Skeletal muscle satellite cell (primary cell): ENCODE measurements around the gene TIMM23. TPM values are rescaled to one million over a fixed set of nuclear protein-coding genes. Genes with fewer than 3 reads are reported as not detected.
"Not testable (repeated sequence)": the region's sequence is repeated elsewhere in the genome, so short reads cannot be mapped to it uniquely, and the experiment has no call there.

ENCODE experiments used
- H3K27me3 ChIP-seq: 2 replicates; pipeline ENCODE4 v1.7.0; 2013; ENCODE audit warnings: low read length; ENCODE audit not compliant: control insufficient read depth, insufficient read depth
- H3K36me3 ChIP-seq: 2 replicates; pipeline ENCODE4 v1.7.0; 2013; ENCODE audit warnings: mild to moderate bottlenecking, control low read depth, low read length; ENCODE audit not compliant: insufficient read depth
- H3K4me1 ChIP-seq: 2 replicates; pipeline ENCODE4 v1.7.0; 2013; ENCODE audit warnings: low read length; ENCODE audit not compliant: control insufficient read depth, insufficient read depth
- H3K4me2 ChIP-seq: 2 replicates; pipeline ENCODE4 v1.7.0; 2013; ENCODE audit warnings: mild to moderate bottlenecking, low read length
- H3K4me3 ChIP-seq: 2 replicates; pipeline ENCODE4 v1.7.0; 2013; ENCODE audit warnings: low read length
- H3K9ac ChIP-seq: 2 replicates; pipeline ENCODE4 v1.7.0; 2013; ENCODE audit warnings: mild to moderate bottlenecking, low read depth, low read length, moderate library complexity
- H3K9me3 ChIP-seq: replicated peaks from 2 replicates; pipeline ENCODE4 v1.7.0; 2013; ENCODE audit warnings: mild to moderate bottlenecking, control low read depth, low read length
- total RNA-seq: library from RNA; depleted of rRNA; stranded (reverse); fragments of >200 nt; gene quantifications from 2 replicates; pipeline ENCODE4 v1.2.3, GENCODE V29; 2012; rRNA removed

TIMM23 gene
- total RNA-seq, result 66.4 and 83.0 TPM in 2 replicates

GRCh38 chr10:45972106-45972812, at the start of gene TIMM23:
Gene TIMM23 (plus strand): TSS chr10:45972489. CDS start chr10:45972625, 136 bp downstream.
- not testable (repeated sequence) for H3K9me3 ChIP-seq, H3K4me1 ChIP-seq, H3K27me3 ChIP-seq, H3K36me3 ChIP-seq
- Histone ChIP-seq H3K4me2 (peak within 1 kb of the TSS; percentile 85), H3K4me3 (peak within 1 kb of the TSS; percentile 93), H3K9ac (peak within 1 kb of the TSS; percentile 91)

DNA sequence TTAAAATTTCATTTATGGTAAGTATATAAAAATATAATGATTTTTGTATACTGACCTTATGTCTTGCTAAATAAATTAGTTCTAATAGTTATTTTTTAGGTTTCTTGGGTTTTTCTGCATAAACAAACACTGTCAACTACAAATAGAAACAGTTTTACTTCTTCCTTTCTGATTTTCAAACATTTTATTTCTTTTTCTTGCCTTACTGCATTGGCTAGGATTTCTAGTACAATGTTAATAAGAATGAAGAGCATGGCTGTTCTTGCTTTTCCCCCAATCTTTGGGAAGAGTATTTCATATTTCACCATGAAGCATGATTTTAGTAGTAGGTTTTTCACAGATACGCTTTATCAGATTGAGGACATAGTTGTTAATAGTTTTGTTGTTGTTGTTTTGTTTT, 45.5 kb upstream of the TIMM23 start:
- not testable (repeated sequence) for H3K4me3 ChIP-seq, H3K4me1 ChIP-seq, H3K9ac ChIP-seq, H3K9me3 ChIP-seq, H3K4me2 ChIP-seq, H3K36me3 ChIP-seq, H3K27me3 ChIP-seq

- H3K9ac ChIP-seq, H3K4me3 ChIP-seq, H3K36me3 ChIP-seq, H3K27me3 ChIP-seq, H3K4me2 ChIP-seq, H3K4me1 ChIP-seq, H3K9me3 ChIP-seq: not testable (repeated sequence)
Observed at GRCh38 chr10:45931305-45931704, 41.0 kb upstream of the TIMM23 start.

DNA sequence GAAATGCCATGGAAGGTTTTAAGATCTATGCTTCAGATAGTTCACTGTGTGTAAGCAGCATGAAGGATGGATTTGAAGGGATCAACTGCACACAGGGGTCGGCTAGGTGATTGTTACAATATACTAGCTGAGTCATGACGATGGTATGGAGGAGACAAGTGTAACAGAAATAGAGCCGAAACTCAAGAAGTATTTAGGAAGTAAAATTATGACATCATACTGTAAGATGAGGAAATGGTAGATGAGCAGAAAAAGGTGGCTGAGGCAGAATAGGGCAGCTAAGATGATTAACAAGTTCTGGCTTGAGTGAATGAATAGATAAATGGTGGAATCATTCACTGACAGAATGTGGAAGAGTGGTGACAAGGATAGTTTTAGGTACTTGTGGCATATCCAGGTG, 37.5 kb upstream of the TIMM23 start:
- not testable (repeated sequence) for H3K4me2 ChIP-seq, H3K36me3 ChIP-seq, H3K9ac ChIP-seq, H3K4me3 ChIP-seq, H3K4me1 ChIP-seq, H3K27me3 ChIP-seq, H3K9me3 ChIP-seq

- H3K4me3 ChIP-seq, H3K36me3 ChIP-seq, H3K4me2 ChIP-seq, H3K9ac ChIP-seq, H3K4me1 ChIP-seq, H3K9me3 ChIP-seq, H3K27me3 ChIP-seq: not testable (repeated sequence)
Observed at GRCh38 chr10:45939176-45939697, 33.1 kb upstream of the TIMM23 start.

GRCh38 chr10:45941196-45941595, 31.1 kb upstream of the TIMM23 start:
- not testable (repeated sequence) for H3K4me3 ChIP-seq, H3K9me3 ChIP-seq, H3K9ac ChIP-seq, H3K36me3 ChIP-seq, H3K4me2 ChIP-seq, H3K27me3 ChIP-seq, H3K4me1 ChIP-seq

DNA sequence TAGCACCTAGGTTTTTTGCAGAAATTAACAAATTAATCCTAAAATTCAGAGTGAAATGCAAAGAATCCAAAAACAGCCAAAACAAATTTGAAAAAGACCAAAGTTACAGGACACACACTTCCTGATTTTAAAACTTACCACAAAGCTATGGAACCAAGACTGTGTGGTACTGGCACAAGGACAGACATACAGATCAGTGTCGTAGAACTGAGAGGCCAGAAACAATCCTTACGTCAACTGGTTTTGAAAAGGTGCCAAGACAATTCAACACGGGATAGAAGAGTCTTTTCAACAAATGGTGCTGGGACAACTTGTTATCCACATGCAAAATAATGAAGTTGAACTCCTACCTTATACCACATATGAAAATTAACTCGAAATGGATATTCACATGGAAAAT, 26.8 kb upstream of the TIMM23 start:
- H3K27me3 ChIP-seq, H3K4me3 ChIP-seq: not testable (repeated sequence)

GRCh38 chr10:45947363-45947762, 24.9 kb upstream of the TIMM23 start:
- H3K9me3 ChIP-seq, result not testable (repeated sequence)

More for the DNA sequence above, 26.8 kb upstream of the TIMM23 start:
- not testable (repeated sequence) for H3K4me1 ChIP-seq, H3K36me3 ChIP-seq, H3K9me3 ChIP-seq, H3K9ac ChIP-seq, H3K4me2 ChIP-seq

DNA sequence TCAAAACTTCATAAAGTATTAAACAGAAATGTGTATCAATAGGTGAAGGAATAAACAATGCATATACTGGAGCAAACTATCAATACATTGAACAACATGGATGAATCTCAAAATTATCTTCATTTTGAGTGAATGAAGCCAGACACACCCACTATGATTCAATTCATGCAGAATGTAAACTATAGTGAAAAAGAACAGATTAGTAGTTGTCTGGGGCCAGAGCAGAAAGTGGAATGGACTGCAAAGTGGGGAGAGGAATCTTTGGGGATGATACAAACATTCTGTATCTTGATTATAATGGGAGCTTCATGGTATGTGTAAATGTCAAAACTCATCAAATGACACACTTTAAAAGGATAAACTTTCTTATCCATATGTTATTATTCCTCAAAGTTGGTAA, 23.5 kb upstream of the TIMM23 start:
- H3K9ac ChIP-seq, H3K36me3 ChIP-seq, H3K4me3 ChIP-seq, H3K27me3 ChIP-seq, H3K4me2 ChIP-seq, H3K9me3 ChIP-seq, H3K4me1 ChIP-seq: not testable (repeated sequence)

More at GRCh38 chr10:45947363-45947762, 24.9 kb upstream of the TIMM23 start:
- not testable (repeated sequence) for H3K4me3 ChIP-seq, H3K9ac ChIP-seq, H3K4me2 ChIP-seq, H3K36me3 ChIP-seq, H3K27me3 ChIP-seq, H3K4me1 ChIP-seq

DNA sequence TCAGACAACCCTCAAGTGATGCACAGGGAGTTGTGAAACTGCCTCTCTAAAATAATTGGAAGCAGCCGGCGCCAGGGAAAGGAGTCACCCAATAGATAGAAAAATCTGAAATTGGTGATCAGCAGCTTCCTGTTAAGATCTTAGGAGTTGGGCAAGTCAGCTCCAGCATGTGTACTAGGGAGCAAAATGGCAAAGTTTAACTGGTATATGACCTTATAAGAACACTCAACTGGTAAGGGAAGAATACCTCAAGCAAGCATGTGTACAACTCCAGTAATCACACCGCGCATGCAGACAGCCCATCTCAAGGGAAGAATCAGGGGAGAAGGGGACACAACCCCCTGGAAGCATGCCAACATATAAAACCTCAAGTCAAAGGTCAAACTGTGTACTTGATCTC, 17.9 kb upstream of the TIMM23 start:
- H3K4me2 ChIP-seq, H3K9me3 ChIP-seq, H3K27me3 ChIP-seq, H3K36me3 ChIP-seq, H3K9ac ChIP-seq, H3K4me1 ChIP-seq, H3K4me3 ChIP-seq: not testable (repeated sequence)

GRCh38 chr10:45956634-45957033, 15.7 kb upstream of the TIMM23 start:
- not testable (repeated sequence) for H3K36me3 ChIP-seq, H3K4me3 ChIP-seq, H3K4me1 ChIP-seq, H3K9ac ChIP-seq, H3K9me3 ChIP-seq, H3K27me3 ChIP-seq, H3K4me2 ChIP-seq

- H3K9ac ChIP-seq, H3K4me1 ChIP-seq, H3K9me3 ChIP-seq, H3K4me2 ChIP-seq, H3K4me3 ChIP-seq, H3K27me3 ChIP-seq, H3K36me3 ChIP-seq: not testable (repeated sequence)
Observed at GRCh38 chr10:45957928-45958327, 14.4 kb upstream of the TIMM23 start.
